HepG2 (cell line): ENCODE measurements around the gene AP2S1. TPM values are rescaled to one million over a fixed set of nuclear protein-coding genes. Genes with fewer than 3 reads are reported as not detected.
A peak's percentile ranks its signal among the peaks of the same experiment; 100 is the strongest.

ENCODE experiments used
- ARNT2 ChIP-seq: sonication (generic); formaldehyde crosslinking; IDR thresholded peaks from 2 replicates; pipeline ENCODE4 v1.8.0; 2022; ENCODE audit warnings: mild to moderate bottlenecking, low read depth, missing genetic modification reagents, moderate library complexity
- CHD2 ChIP-seq: IDR thresholded peaks from 2 replicates; pipeline ENCODE4 v1.6.1; 2011; ENCODE audit warnings: low read depth, low read length, improper control_type of control experiment
- ELF4 ChIP-seq: sonication (generic); formaldehyde crosslinking; IDR thresholded peaks from 2 replicates; pipeline ENCODE4 v1.5.0; 2020; ENCODE audit warnings: missing genetic modification reagents, mild to moderate bottlenecking, moderate library complexity, borderline replicate concordance
- JARID2 ChIP-seq: sonication (generic); formaldehyde crosslinking; IDR thresholded peaks from 2 replicates; pipeline ENCODE4 v1.8.1; 2023; ENCODE audit warnings: missing genetic modification reagents, inconsistent platforms; ENCODE audit not compliant: insufficient replicate concordance
- MED13 ChIP-seq: sonication (generic); formaldehyde crosslinking; IDR thresholded peaks from 2 replicates; pipeline ENCODE4 v1.5.0; 2020; ENCODE audit warnings: missing genetic modification reagents
- MXI1 ChIP-seq: IDR thresholded peaks from 3 replicates; pipeline ENCODE4 v1.6.1; 2012; ENCODE audit warnings: low read depth, low read length, inconsistent platforms, borderline replicate concordance
- NAIF1 ChIP-seq: sonication (generic); formaldehyde crosslinking; IDR thresholded peaks from 2 replicates; pipeline ENCODE4 v1.5.0; 2020; ENCODE audit warnings: mild to moderate bottlenecking, missing genetic modification reagents, borderline replicate concordance
- NCOR1 ChIP-seq: fragments of 200-600 bp; sonication (generic); IDR thresholded peaks from 2 replicates; pipeline ENCODE4 v1.7.0; 2017; ENCODE audit warnings: antibody characterized with exemption, low read length, borderline replicate concordance
- NFE2 ChIP-seq: sonication (generic); formaldehyde crosslinking; IDR thresholded peaks from 2 replicates; pipeline ENCODE4 v1.4.0; 2020; ENCODE audit warnings: missing genetic modification reagents
- PRDM15 ChIP-seq: sonication (generic); formaldehyde crosslinking; IDR thresholded peaks from 2 replicates; pipeline ENCODE4 v1.4.0; 2020; ENCODE audit warnings: missing genetic modification reagents
- RAD51 ChIP-seq: fragments of 450-650 bp; IDR thresholded peaks from 2 replicates; pipeline ENCODE4 v1.6.1; 2016; ENCODE audit warnings: borderline replicate concordance
- TBX2 ChIP-seq: sonication (generic); formaldehyde crosslinking; IDR thresholded peaks from 2 replicates; pipeline ENCODE4 v1.5.0; 2020; ENCODE audit warnings: missing genetic modification reagents, mild to moderate bottlenecking, borderline replicate concordance
- ZNF10 ChIP-seq: sonication (generic); formaldehyde crosslinking; IDR thresholded peaks from 2 replicates; pipeline ENCODE4 v1.4.0; 2020; ENCODE audit warnings: mild to moderate bottlenecking, low read depth, missing genetic modification reagents, borderline replicate concordance
- ZNF138 ChIP-seq: sonication (generic); formaldehyde crosslinking; IDR thresholded peaks from 2 replicates; pipeline ENCODE4 v1.5.0; 2020; ENCODE audit warnings: mild to moderate bottlenecking, low read depth, missing genetic modification reagents
- ZNF280D ChIP-seq: sonication (generic); formaldehyde crosslinking; IDR thresholded peaks from 2 replicates; pipeline ENCODE4 v1.5.1; 2020; ENCODE audit warnings: mild to moderate bottlenecking, missing genetic modification reagents
- ZNF329 ChIP-seq: sonication (generic); formaldehyde crosslinking; IDR thresholded peaks from 2 replicates; pipeline ENCODE4 v1.9.0; 2021; ENCODE audit warnings: low read depth, mild to moderate bottlenecking, missing genetic modification reagents
- ZNF335 ChIP-seq: sonication (generic); formaldehyde crosslinking; IDR thresholded peaks from 2 replicates; pipeline ENCODE4 v1.4.0; 2020; ENCODE audit warnings: missing genetic modification reagents
- ZNF383 ChIP-seq: sonication (generic); formaldehyde crosslinking; IDR thresholded peaks from 2 replicates; pipeline ENCODE4 v1.4.0; 2020; ENCODE audit warnings: missing genetic modification reagents, mild to moderate bottlenecking, borderline replicate concordance
- ZNF501 ChIP-seq: sonication (generic); formaldehyde crosslinking; IDR thresholded peaks from 2 replicates; pipeline ENCODE4 v1.5.1; 2020; ENCODE audit warnings: mild to moderate bottlenecking, moderate library complexity, missing genetic modification reagents
- ZNF572 ChIP-seq: sonication (generic); formaldehyde crosslinking; IDR thresholded peaks from 2 replicates; pipeline ENCODE4 v1.5.1; 2020; ENCODE audit warnings: mild to moderate bottlenecking, missing genetic modification reagents
- ZNF839 ChIP-seq: sonication (generic); formaldehyde crosslinking; IDR thresholded peaks from 2 replicates; pipeline ENCODE4 v1.4.0; 2020; ENCODE audit warnings: missing genetic modification reagents, mild to moderate bottlenecking, borderline replicate concordance
- polyA plus RNA-seq, 8 experiments: library from polyadenylated mRNA; depleted of rRNA in 3 of 8; stranded (reverse) in 7 of 8; unstranded in 1 of 8; fragments of >200 nt; fragmentation: Illumina TruSeq in 4 of 8; extraction: Trizol in 4 of 8; gene quantifications; 2 replicates each; pipeline versions ENCODE4 v1.2.1 to v1.2.3, GENCODE V29; 2011 to 2016; ENCODE audit warnings: low read depth in 4 of 8, missing spikeins in 1 of 8, mixed read lengths in 1 of 8; ENCODE audit not compliant: insufficient read depth in 1 of 8
- total RNA-seq, 5 experiments: library from RNA; depleted of rRNA; stranded (reverse); fragments of >200 nt; fragmentation: Illumina TruSeq; extraction: Trizol; gene quantifications; 2 replicates each; pipeline ENCODE4 v1.2.3, GENCODE V29; 2016; ENCODE audit warnings: low read depth in 1 of 5

AP2S1 gene
- total and polyA plus RNA-seq, 2 of the 13 experiments (the other 11 are each of a cell fraction or from before 2014, with no cell fraction given) = 45.2 to 86.1 TPM

GRCh38 chr19:46890423-46891170, 40.0 kb upstream of the AP2S1 start (continued):
- peak; percentile 52; the same call in 1 of the 3 replicates for TF ChIP-seq MXI1
- TF ChIP-seq ZNF335 = 0 out of 2 replicates have a peak, but pooled peaks have one; percentile 64
- TF ChIP-seq CHD2 = no peak
- no peak for TF ChIP-seq NAIF1
- no peak for TF ChIP-seq NFE2 (CRISPR knock-in tag)
- no peak for TF ChIP-seq ARNT2 (CRISPR knock-in tag)
- TF ChIP-seq ELF4 (CRISPR knock-in tag) = no peak
- TF ChIP-seq ZNF329 (CRISPR knock-in tag) = no peak
- no peak for TF ChIP-seq ZNF138 (CRISPR knock-in tag)
- peak; percentile 29; the same call in 1 of the 2 replicates for TF ChIP-seq MED13 (CRISPR knock-in tag)
- TF ChIP-seq NCOR1 = peak; percentile 93
- no peak for TF ChIP-seq ZNF280D (CRISPR knock-in tag)
- TF ChIP-seq ZNF839 = no peak
- TF ChIP-seq ZNF10 (CRISPR knock-in tag) = no peak
- peak; percentile 96 for TF ChIP-seq PRDM15 (CRISPR knock-in tag)
- no peak for TF ChIP-seq ZNF383 (CRISPR knock-in tag)
- no peak for TF ChIP-seq RAD51
- no peak for TF ChIP-seq ZNF572 (CRISPR knock-in tag)
- no peak; the same call in 1 of the 2 replicates for TF ChIP-seq ZNF501 (CRISPR knock-in tag)
- TF ChIP-seq TBX2 (CRISPR knock-in tag) = peak; percentile 53; the same call in 1 of the 2 replicates
- no peak for TF ChIP-seq JARID2
